HG03520 (cell line): Measurements from ENCODE around the gene KCNK4.

Experiments
- ATAC-seq: cut with Tn5 transposase; IDR thresholded peaks from one replicate; pipeline ENCODE4 v1.9.1; 2021; ENCODE audit warnings: mild to moderate bottlenecking, moderate library complexity; ENCODE audit not compliant: unreplicated experiment

KCNK4 gene

GRCh38 chr11:64343767-64344559 lies 52.9 kb downstream of the KCNK4 start:
- no peak for ATAC-seq

- no peak for ATAC-seq
Measured at GRCh38 chr11:64344787-64345186, 53.7 kb downstream of the KCNK4 start.

- no peak for ATAC-seq
Measured at GRCh38 chr11:64347193-64347867, 56.2 kb downstream of the KCNK4 start.

- ATAC-seq = no peak
Measured at GRCh38 chr11:64348383-64349024, 57.4 kb downstream of the KCNK4 start.

- ATAC-seq = no peak
Measured at GRCh38 chr11:64349025-64349387, 57.9 kb downstream of the KCNK4 start.

GRCh38 chr11:64349404-64349803 lies 58.3 kb downstream of the KCNK4 start:
- ATAC-seq = no peak
